Ishikawa (cell line): Measurements from ENCODE around the gene MAPK11.

Source experiments
- CEBPB ChIP-seq: IDR thresholded peaks from 2 replicates; pipeline ENCODE4 v1.6.1; 2012
- CREB1 ChIP-seq: IDR thresholded peaks from 2 replicates; pipeline ENCODE4 v1.6.1; 2012; ENCODE audit warnings: low read depth
- EGR1 ChIP-seq: IDR thresholded peaks from 2 replicates; pipeline ENCODE4 v1.6.1; 2012
- EP300 ChIP-seq: IDR thresholded peaks from 2 replicates; pipeline ENCODE4 v1.6.1; 2012; ENCODE audit warnings: borderline replicate concordance
- FOXM1 ChIP-seq: IDR thresholded peaks from 2 replicates; pipeline ENCODE4 v1.6.1; 2012; ENCODE audit warnings: low read depth, borderline replicate concordance
- NFIC ChIP-seq: IDR thresholded peaks from 2 replicates; pipeline ENCODE4 v1.6.1; 2012
- RAD21 ChIP-seq: IDR thresholded peaks from 2 replicates; pipeline ENCODE4 v1.6.1; 2012; ENCODE audit warnings: low read depth
- TAF1 ChIP-seq: IDR thresholded peaks from 2 replicates; pipeline ENCODE4 v1.6.1; 2012; ENCODE audit warnings: low read depth, mild to moderate bottlenecking
- TCF12 ChIP-seq: IDR thresholded peaks from 2 replicates; pipeline ENCODE4 v1.6.1; 2012; ENCODE audit warnings: low read depth
- TEAD4 ChIP-seq: IDR thresholded peaks from 2 replicates; pipeline ENCODE4 v1.6.1; 2012
- YY1 ChIP-seq: IDR thresholded peaks from 2 replicates; pipeline ENCODE4 v1.6.1; 2012; ENCODE audit warnings: low read depth
- ZBTB7A ChIP-seq: IDR thresholded peaks from 2 replicates; pipeline ENCODE4 v1.6.1; 2012; ENCODE audit warnings: low read depth
- TF ChIP-seq, protein P1 (sequence below): IDR thresholded peaks from 2 replicates; pipeline ENCODE4 v1.6.1; 2012
- TF ChIP-seq, protein P2 (sequence below): IDR thresholded peaks from 2 replicates; pipeline ENCODE4 v1.6.1; 2012
- TF ChIP-seq, protein P3 (sequence below): IDR thresholded peaks from 2 replicates; pipeline ENCODE4 v1.6.1; 2012; ENCODE audit warnings: low read depth, mild to moderate bottlenecking

MAPK11 gene

DNA sequence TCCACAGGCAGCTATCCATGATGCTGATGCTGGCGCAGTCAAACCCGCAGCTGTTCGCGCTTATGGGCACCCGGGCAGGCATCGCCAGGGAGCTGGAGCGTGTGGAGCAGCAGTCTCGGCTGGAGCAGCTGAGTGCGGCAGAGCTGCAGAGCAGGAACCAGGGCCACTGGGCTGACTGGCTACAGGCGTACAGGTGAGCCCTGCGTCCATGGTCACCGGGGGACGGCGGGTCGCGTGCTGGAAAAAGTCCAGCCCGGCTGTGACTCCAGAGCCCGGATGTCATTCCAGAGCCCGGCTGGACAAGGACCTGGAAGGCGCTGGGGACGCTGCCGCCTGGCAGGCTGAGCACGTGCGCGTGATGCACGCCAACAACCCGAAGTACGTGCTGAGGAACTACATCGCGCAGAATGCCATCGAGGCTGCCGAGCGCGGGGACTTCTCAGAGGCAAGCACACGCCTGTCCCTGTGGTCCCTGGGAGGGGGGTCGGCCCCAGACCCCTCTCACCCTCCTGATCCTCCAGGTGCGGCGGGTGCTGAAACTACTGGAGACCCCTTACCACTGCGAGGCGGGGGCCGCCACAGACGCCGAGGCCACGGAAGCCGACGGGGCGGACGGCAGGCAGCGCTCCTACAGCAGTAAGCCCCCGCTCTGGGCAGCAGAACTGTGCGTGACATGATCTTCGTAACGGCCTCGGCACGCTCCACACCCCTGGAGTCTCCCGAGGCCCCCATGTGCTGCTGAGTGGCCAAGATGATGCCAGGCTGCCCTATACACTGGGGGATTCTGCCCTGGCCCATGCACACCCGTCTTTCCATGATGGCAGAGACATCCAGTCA lies 53.3 kb downstream of the MAPK11 start:
- TF ChIP-seq NFIC: no peak
- TF ChIP-seq, protein P1, sequence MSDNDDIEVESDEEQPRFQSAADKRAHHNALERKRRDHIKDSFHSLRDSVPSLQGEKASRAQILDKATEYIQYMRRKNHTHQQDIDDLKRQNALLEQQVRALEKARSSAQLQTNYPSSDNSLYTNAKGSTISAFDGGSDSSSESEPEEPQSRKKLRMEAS: no peak
- TF ChIP-seq RAD21: no peak
- no peak for TF ChIP-seq ZBTB7A
- TF ChIP-seq EGR1: no peak
- TF ChIP-seq EP300: no peak
- TF ChIP-seq, protein P2, sequence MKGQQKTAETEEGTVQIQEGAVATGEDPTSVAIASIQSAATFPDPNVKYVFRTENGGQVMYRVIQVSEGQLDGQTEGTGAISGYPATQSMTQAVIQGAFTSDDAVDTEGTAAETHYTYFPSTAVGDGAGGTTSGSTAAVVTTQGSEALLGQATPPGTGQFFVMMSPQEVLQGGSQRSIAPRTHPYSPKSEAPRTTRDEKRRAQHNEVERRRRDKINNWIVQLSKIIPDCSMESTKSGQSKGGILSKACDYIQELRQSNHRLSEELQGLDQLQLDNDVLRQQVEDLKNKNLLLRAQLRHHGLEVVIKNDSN: no peak
- TF ChIP-seq, protein P3, sequence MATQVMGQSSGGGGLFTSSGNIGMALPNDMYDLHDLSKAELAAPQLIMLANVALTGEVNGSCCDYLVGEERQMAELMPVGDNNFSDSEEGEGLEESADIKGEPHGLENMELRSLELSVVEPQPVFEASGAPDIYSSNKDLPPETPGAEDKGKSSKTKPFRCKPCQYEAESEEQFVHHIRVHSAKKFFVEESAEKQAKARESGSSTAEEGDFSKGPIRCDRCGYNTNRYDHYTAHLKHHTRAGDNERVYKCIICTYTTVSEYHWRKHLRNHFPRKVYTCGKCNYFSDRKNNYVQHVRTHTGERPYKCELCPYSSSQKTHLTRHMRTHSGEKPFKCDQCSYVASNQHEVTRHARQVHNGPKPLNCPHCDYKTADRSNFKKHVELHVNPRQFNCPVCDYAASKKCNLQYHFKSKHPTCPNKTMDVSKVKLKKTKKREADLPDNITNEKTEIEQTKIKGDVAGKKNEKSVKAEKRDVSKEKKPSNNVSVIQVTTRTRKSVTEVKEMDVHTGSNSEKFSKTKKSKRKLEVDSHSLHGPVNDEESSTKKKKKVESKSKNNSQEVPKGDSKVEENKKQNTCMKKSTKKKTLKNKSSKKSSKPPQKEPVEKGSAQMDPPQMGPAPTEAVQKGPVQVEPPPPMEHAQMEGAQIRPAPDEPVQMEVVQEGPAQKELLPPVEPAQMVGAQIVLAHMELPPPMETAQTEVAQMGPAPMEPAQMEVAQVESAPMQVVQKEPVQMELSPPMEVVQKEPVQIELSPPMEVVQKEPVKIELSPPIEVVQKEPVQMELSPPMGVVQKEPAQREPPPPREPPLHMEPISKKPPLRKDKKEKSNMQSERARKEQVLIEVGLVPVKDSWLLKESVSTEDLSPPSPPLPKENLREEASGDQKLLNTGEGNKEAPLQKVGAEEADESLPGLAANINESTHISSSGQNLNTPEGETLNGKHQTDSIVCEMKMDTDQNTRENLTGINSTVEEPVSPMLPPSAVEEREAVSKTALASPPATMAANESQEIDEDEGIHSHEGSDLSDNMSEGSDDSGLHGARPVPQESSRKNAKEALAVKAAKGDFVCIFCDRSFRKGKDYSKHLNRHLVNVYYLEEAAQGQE: no peak
- no peak for TF ChIP-seq CEBPB
- TF ChIP-seq TCF12: no peak
- TF ChIP-seq CREB1: no peak
- TF ChIP-seq TEAD4: no peak
- no peak for TF ChIP-seq YY1
- no peak for TF ChIP-seq TAF1
- no peak for TF ChIP-seq FOXM1

DNA sequence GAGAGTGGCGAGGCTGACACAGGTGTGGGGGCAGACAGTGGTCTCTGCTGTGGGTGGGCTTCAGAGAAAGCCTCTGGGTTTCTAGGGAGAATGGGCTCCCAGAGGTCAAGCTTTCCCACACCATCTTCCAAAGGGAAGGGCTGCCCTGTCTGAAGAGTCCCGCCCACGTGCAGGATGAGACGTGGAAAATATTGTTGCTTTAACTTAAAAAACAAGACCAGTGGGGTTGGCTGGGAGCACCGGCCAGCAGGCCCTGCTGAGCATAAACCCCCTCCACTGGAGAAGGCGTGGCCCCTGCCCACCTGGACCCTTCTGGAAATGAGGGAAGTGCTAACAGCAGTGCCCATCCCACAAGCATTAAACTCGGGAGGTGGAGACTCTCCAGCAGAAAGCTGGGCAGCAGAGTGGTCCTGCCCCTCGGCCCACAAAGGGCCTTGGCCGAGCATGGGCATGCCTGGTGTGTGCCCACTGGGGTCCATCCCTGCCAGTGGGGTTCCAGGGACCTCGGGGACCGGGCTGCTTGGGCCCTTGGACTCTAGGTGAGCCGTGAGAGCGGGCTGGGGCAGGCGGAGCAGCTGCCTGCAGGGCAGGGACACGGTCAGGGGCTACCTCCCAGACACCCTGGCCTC lies 54.0 kb downstream of the MAPK11 start:
- TF ChIP-seq, protein P1: no peak
- no peak for TF ChIP-seq NFIC

DNA sequence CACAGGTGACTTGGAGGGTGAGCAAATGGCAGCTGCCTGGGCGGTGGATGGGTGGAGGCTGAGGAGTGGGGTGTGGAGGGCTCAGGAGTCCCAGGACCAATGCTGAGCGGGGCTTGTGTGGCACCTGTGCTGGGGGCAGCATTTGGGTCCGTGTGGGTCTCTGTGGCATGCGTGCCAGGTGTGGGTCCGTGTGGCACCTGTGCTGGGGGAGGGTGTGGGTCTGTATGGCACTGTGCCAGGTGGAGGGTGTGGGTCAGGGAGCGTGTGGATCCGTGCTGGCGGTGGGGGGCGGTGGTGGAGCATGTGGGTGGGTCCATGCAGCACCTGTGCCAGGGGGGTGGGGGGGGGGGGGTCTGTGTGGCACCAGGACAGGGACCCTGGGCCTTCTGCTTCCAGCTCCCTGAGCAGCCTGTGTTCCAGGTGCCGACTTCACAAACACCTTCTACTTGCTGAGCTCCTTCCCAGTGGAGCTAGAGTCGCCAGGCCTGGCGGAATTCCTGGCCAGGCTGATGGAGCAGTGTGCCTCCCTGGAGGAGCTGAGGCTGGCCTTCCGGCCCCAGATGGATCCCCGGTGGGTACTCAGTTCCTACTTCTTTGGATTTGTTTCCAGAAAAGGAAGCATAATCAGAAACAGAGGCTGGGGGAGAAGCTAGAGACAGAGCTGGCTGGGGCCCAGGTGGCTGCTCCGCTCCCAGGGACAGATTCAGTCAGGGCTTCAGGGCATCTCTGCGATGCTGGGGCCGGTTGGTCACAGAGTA lies 54.7 kb downstream of the MAPK11 start:
- TF ChIP-seq TCF12 (no peak), ZBTB7A (no peak), EP300 (no peak), YY1 (no peak), TEAD4 (no peak), NFIC (no peak), EGR1 (no peak), TAF1 (no peak), FOXM1 (no peak), CREB1 (no peak), RAD21 (no peak), CEBPB (no peak)
- TF ChIP-seq, protein P1: no peak
- TF ChIP-seq, protein P2: no peak
- TF ChIP-seq, protein P3: no peak
